Right lobe of liver (tissue), 4 donors: ENCODE results near the gene PCDHB7.
A peak's percentile ranks its signal among the peaks of the same experiment; 100 is the strongest.

Experiments
- CTCF ChIP-seq, 4 donors: fragments of 200-600 bp in 3 of 4; fragments of 450-650 bp in 1 of 4; IDR thresholded peaks; one replicate each; pipeline versions ENCODE4 v1.5.1 to v1.8.0; 2016 to 2022; ENCODE audit warnings: antibody characterized with exemption in 4 of 4, mild to moderate bottlenecking in 2 of 4
- POLR2A ChIP-seq: fragments of 450-650 bp; IDR thresholded peaks from one replicate; pipeline ENCODE4 v1.6.1; 2017; ENCODE audit warnings: antibody characterized with exemption, mild to moderate bottlenecking
- donor health status: DM: no; HTN: no; CAD: no.
- donor health status: DM: no; HTN: no; CAD: no.
- donor health status: DM: no; HTN: yes; CAD: no.

- TF ChIP-seq CTCF (IDR thresholded peaks at IDR 0.05) (peak in 3 of 4 donors; percentile 5 to 26 (median 15)), POLR2A (no peak)
These were observed 9.8 kb downstream of the PCDHB7 start, which contains the start of gene PCDHB16 for GRCh38 chr5:141182248-141182647.
